Large intestine (tissue), 3 donors: Measurements from ENCODE around the gene ZBTB9. TPM values are rescaled to one million over a fixed set of nuclear protein-coding genes. Genes with fewer than 3 reads are reported as not detected.
"Not testable (repeated sequence)": the region's sequence is repeated elsewhere in the genome, so short reads cannot be mapped to it uniquely, and the experiment has no call there.

Experiments used
- DNase-seq, 2 donors: peaks; one replicate each; pipeline versions ENCODE4 v3.0.0 to v3.0.0-alpha.2; 2013
- H3K27ac ChIP-seq: one replicate; pipeline ENCODE4 v1.5.1; 2013; ENCODE audit warnings: low read length
- H3K27me3 ChIP-seq: 2 replicates; pipeline ENCODE4 v1.6.1; 2013; ENCODE audit warnings: low read length; ENCODE audit not compliant: control insufficient read depth, insufficient read depth
- H3K36me3 ChIP-seq: 2 replicates; pipeline ENCODE4 v1.6.1; 2013; ENCODE audit warnings: low read length; ENCODE audit not compliant: control insufficient read depth, insufficient read depth
- H3K4me1 ChIP-seq: one replicate; pipeline ENCODE4 v1.6.1; 2013; ENCODE audit warnings: low read length; ENCODE audit not compliant: control insufficient read depth, insufficient read depth
- H3K4me3 ChIP-seq: one replicate; pipeline ENCODE4 v1.5.1; 2013; ENCODE audit warnings: low read length
- H3K9me3 ChIP-seq: one replicate; pipeline ENCODE4 v1.6.1; 2013; ENCODE audit warnings: mild to moderate bottlenecking, low read depth, low read length, moderate library complexity; ENCODE audit not compliant: control insufficient read depth
- WGBS: methylation state at CpG from one replicate; pipeline ENCODE4 v1.1.5; 2013; ENCODE audit warnings: low lambda C conversion rate; ENCODE audit not compliant: insufficient coverage; 5-methylcytosine and 5-hydroxymethylcytosine counted together
- polyA plus RNA-seq: library from polyadenylated mRNA; unstranded; fragments of 120-200 nt; gene quantifications from one replicate; pipeline ENCODE4 v1.2.1, GENCODE V29; 2013

Gene ZBTB9
- polyA plus RNA-seq, 1 donor: 9.9 TPM

GRCh38 chr6:33469661-33470060 lies 15.3 kb downstream of the ZBTB9 start:
- no peaks in the 10 kb centered on the region for H3K36me3 ChIP-seq
- H3K27me3 ChIP-seq: no peaks in the 10 kb centered on the region
- WGBS: 90% methylated on average over 2 of the region's 3 CpGs
- H3K4me3 ChIP-seq: no peak overlapping the region
- peaks cover 2% of the 10 kb centered on the region for H3K4me1 ChIP-seq
- no peak for DNase-seq
- no peaks in the 10 kb centered on the region for H3K9me3 ChIP-seq
- no peak overlapping the region for H3K27ac ChIP-seq

GRCh38 chr6:33477864-33478263 lies 23.5 kb downstream of the ZBTB9 start:
- Histone ChIP-seq H3K9me3 (no peaks in the 10 kb centered on the region), H3K4me1 (no peaks in the 10 kb centered on the region), H3K27me3 (peaks cover 2% of the 10 kb centered on the region), H3K4me3 (no peak overlapping the region), H3K36me3 (no peaks in the 10 kb centered on the region), H3K27ac (no peak overlapping the region)
- no peak for DNase-seq
- WGBS: no CpG with 5 or more reads among the region's 3 CpGs

GRCh38 chr6:33481192-33481591 lies 26.8 kb downstream of the ZBTB9 start:
- H3K36me3 ChIP-seq: no peaks in the 10 kb centered on the region
- WGBS: no CpG with 5 or more reads among the region's 1 CpG

GRCh38 chr6:33482620-33483019 lies 28.2 kb downstream of the ZBTB9 start:
- not testable (repeated sequence) for DNase-seq, H3K9me3 ChIP-seq, H3K27ac ChIP-seq, H3K27me3 ChIP-seq, H3K4me3 ChIP-seq, H3K36me3 ChIP-seq, H3K4me1 ChIP-seq
- 50% methylated on average over 1 of the region's 5 CpGs for WGBS

More at GRCh38 chr6:33481192-33481591, 26.8 kb downstream of the ZBTB9 start:
- Histone ChIP-seq H3K27ac (no peak overlapping the region), H3K4me1 (no peaks in the 10 kb centered on the region), H3K4me3 (no peak overlapping the region), H3K9me3 (no peaks in the 10 kb centered on the region), H3K27me3 (peaks cover 2% of the 10 kb centered on the region)
- no peak for DNase-seq

- H3K4me3 ChIP-seq: no peak overlapping the region
- no peak overlapping the region for H3K27ac ChIP-seq
- no peaks in the 10 kb centered on the region for H3K36me3 ChIP-seq
- peaks cover 9% of the 10 kb centered on the region for H3K4me1 ChIP-seq
- 88% methylated on average over 1 of the region's 3 CpGs for WGBS
- no peaks in the 10 kb centered on the region for H3K9me3 ChIP-seq
- no peak for DNase-seq
- H3K27me3 ChIP-seq: peaks cover under 1% of the 10 kb centered on the region
These were observed 29.3 kb downstream of the ZBTB9 start for GRCh38 chr6:33483678-33484077.

- H3K27me3 ChIP-seq, H3K36me3 ChIP-seq, H3K4me1 ChIP-seq, DNase-seq, H3K4me3 ChIP-seq, H3K9me3 ChIP-seq, H3K27ac ChIP-seq: not testable (repeated sequence)
- WGBS: no CpG with 5 or more reads among the region's 6 CpGs
These were observed 30.4 kb downstream of the ZBTB9 start for GRCh38 chr6:33484673-33485262.

- H3K27ac ChIP-seq, H3K4me3 ChIP-seq, H3K27me3 ChIP-seq, H3K36me3 ChIP-seq, H3K4me1 ChIP-seq, DNase-seq, H3K9me3 ChIP-seq: not testable (repeated sequence)
- WGBS: no CpG with 5 or more reads among the region's 25 CpGs
These were observed 31.3 kb downstream of the ZBTB9 start for GRCh38 chr6:33485680-33486079.

GRCh38 chr6:33488339-33488738 lies 34.0 kb downstream of the ZBTB9 start:
- Histone ChIP-seq H3K9me3 (no peaks in the 10 kb centered on the region), H3K27me3 (no peaks in the 10 kb centered on the region), H3K4me1 (peaks cover 9% of the 10 kb centered on the region), H3K36me3 (no peaks in the 10 kb centered on the region), H3K4me3 (no peak overlapping the region), H3K27ac (peak overlapping the region; percentile 53)
- no CpG with 5 or more reads among the region's 7 CpGs for WGBS
- DNase-seq: peak; percentile 56 to 82

- H3K4me1 ChIP-seq: peaks cover 9% of the 10 kb centered on the region
- DNase-seq: peak; percentile 32 to 68
- WGBS: no CpG with 5 or more reads among the region's 3 CpGs
- H3K36me3 ChIP-seq: no peaks in the 10 kb centered on the region
- H3K4me3 ChIP-seq: no peak overlapping the region
- no peaks in the 10 kb centered on the region for H3K9me3 ChIP-seq
- no peak overlapping the region for H3K27ac ChIP-seq
- H3K27me3 ChIP-seq: no peaks in the 10 kb centered on the region
These were observed 35.8 kb downstream of the ZBTB9 start for GRCh38 chr6:33490198-33490597.

- DNase-seq: no peak
- H3K9me3 ChIP-seq: no peaks in the 10 kb centered on the region
- no peak overlapping the region for H3K27ac ChIP-seq
- H3K36me3 ChIP-seq: no peaks in the 10 kb centered on the region
- no peak overlapping the region for H3K4me3 ChIP-seq
- H3K4me1 ChIP-seq: peaks cover 9% of the 10 kb centered on the region
- WGBS: no CpG with 5 or more reads among the region's 6 CpGs
- no peaks in the 10 kb centered on the region for H3K27me3 ChIP-seq
These were observed 36.2 kb downstream of the ZBTB9 start for GRCh38 chr6:33490621-33491020.

GRCh38 chr6:33492093-33492492 lies 37.7 kb downstream of the ZBTB9 start:
- WGBS: no CpG with 5 or more reads among the region's 4 CpGs
- no peak for DNase-seq
- Histone ChIP-seq H3K27me3 (no peaks in the 10 kb centered on the region), H3K36me3 (no peaks in the 10 kb centered on the region), H3K9me3 (no peaks in the 10 kb centered on the region), H3K4me1 (peaks cover 9% of the 10 kb centered on the region), H3K4me3 (no peak overlapping the region), H3K27ac (no peak overlapping the region)
